ENCODE measurements around the gene HNRNPU.

Gene HNRNPU

DNA sequence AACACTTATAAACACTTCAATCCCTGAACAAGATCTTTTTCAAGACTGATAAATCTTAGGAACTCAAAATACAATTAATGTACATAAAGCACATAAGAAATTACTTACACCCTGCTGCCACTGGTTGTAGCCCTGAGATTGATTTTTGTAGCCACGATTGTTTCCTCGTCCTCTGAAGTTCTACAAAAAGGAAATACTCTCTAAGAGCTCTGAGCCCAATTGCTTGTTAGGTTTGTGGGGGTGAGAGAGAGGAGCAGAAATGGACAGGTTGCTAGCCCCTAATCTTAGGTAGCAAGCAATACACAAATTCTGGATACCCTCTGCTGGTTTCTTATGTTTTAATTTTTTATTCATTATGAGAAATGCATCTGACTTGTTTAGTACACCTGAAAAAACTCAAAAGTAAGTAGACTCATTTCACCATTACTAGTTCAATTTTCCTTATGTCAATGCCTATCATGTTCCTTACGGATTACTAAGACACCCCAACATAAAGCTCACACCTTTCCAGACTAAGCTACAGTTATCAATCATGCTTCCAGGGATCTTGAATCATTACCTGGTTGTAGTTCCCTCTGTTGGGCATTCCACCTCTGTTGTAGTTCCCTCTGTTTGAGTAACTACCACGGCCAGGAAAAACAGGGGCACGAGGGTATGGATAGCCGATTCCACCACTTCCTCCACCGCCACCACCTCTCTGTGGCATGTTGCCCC, 9.3 kb downstream of the HNRNPU start:
- H3K27me3 Mint-ChIP-seq (ENCODE audit: low read depth, poor library complexity) = no peaks in the 10 kb centered on the region
- no peaks in the 10 kb centered on the region for H3K9me3 Mint-ChIP-seq
- TF ChIP-seq, protein P1, sequence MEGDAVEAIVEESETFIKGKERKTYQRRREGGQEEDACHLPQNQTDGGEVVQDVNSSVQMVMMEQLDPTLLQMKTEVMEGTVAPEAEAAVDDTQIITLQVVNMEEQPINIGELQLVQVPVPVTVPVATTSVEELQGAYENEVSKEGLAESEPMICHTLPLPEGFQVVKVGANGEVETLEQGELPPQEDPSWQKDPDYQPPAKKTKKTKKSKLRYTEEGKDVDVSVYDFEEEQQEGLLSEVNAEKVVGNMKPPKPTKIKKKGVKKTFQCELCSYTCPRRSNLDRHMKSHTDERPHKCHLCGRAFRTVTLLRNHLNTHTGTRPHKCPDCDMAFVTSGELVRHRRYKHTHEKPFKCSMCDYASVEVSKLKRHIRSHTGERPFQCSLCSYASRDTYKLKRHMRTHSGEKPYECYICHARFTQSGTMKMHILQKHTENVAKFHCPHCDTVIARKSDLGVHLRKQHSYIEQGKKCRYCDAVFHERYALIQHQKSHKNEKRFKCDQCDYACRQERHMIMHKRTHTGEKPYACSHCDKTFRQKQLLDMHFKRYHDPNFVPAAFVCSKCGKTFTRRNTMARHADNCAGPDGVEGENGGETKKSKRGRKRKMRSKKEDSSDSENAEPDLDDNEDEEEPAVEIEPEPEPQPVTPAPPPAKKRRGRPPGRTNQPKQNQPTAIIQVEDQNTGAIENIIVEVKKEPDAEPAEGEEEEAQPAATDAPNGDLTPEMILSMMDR (IDR thresholded peaks at IDR 0.05) = no peak
- H3K36me3 Mint-ChIP-seq (ENCODE audit: low read depth) = peaks cover 91% of the 10 kb centered on the region
- peak overlapping the region; percentile 87 for H3K27ac Mint-ChIP-seq
- no peak overlapping the region for H3K4me3 Mint-ChIP-seq
- H3K4me1 Mint-ChIP-seq = peaks cover 54% of the 10 kb centered on the region
- no peak for DNase-seq

DNA sequence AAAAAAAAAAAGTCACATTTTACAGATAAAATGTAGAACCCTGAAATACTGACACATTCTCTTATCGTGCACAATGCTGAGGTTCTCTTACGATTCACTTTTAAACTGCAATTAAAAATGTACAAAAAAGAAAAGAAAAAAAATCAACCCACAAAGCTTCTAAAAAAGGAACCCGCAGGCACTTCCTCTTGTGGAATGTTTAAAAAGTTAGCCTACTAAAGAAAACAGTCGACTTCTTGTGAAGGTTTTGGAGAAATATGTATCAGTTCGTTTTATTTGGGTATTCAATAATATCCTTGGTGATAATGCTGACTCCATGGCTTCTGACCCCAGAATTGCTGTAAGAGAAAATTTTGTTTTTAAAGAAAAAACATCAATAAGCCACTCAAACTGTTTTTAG, 10.2 kb downstream of the HNRNPU start:
- peaks cover 86% of the 10 kb centered on the region for H3K36me3 Mint-ChIP-seq (ENCODE audit: low read depth)
- H3K4me1 Mint-ChIP-seq = peaks cover 45% of the 10 kb centered on the region
- H3K4me3 Mint-ChIP-seq = no peak overlapping the region
- H3K27me3 Mint-ChIP-seq (ENCODE audit: low read depth, poor library complexity) = no peaks in the 10 kb centered on the region
- H3K27ac Mint-ChIP-seq = peak overlapping the region; percentile 36
- TF ChIP-seq, protein P1 (IDR thresholded peaks at IDR 0.05) = no peak
- DNase-seq = no peak
- H3K9me3 Mint-ChIP-seq = no peaks in the 10 kb centered on the region

DNA sequence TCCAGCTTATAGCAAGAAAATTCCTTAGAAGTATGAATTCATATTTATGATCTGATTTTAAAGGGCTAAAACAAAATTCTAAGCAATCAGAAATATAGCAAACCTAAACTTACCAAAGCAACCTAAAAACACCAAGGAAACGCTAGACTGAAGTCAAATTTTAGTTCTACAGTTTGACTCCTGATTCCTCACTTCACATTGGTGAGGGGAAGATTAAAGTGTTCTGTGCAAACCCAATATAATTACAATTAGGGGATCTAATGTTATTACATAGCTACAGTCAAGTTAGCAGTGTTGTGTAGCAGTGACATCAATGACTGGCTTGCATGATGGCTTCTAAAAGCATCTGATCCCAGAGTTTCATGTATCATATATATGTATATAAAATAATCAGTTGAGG, 11.6 kb downstream of the HNRNPU start:
- no peak for DNase-seq
- Mint-ChIP-seq H3K4me1 (peaks cover 32% of the 10 kb centered on the region), H3K4me3 (no peak overlapping the region), H3K27ac (peak overlapping the region; percentile 50), H3K27me3 (ENCODE audit: low read depth, poor library complexity) (no peaks in the 10 kb centered on the region), H3K9me3 (no peaks in the 10 kb centered on the region), H3K36me3 (ENCODE audit: low read depth) (peaks cover 85% of the 10 kb centered on the region)
- TF ChIP-seq, protein P1 (IDR thresholded peaks at IDR 0.05) = no peak

DNA sequence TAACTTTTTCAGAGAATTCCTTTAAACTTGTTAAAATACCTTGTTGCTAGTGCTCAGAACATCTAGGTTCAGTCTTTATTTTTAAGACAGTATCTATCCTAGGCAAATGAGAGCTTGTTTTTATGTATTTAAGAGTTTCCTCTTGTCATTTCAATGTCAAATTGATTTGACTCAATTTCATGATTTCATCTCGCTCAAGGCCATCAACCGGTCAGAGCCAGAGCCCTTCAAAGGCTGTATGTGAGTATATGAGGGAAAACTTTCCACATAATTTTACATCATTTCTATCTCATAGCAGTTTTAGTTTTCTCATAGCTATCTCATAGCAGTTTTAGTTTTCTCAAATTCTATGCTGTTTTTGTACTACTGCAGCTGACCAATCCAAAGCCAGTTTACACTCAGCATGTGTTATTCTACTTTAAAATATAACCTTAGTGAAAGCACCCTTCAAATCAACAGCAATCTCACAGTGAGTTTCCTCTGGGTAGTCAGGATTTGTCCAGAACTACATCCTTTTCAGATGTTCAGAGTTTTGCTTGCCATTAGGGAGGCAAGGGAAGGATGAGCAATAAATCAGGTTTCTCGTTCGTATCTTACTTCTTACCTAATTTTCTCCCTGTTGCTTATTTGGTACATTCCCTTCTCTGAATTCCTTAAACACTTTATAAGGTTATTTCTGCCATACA, 12.7 kb downstream of the HNRNPU start:
- peaks cover 22% of the 10 kb centered on the region for H3K4me1 Mint-ChIP-seq
- DNase-seq = no peak
- H3K4me3 Mint-ChIP-seq = no peak overlapping the region
- H3K27ac Mint-ChIP-seq = peak overlapping the region; percentile 36
- H3K36me3 Mint-ChIP-seq (ENCODE audit: low read depth) = peaks cover 85% of the 10 kb centered on the region
- H3K9me3 Mint-ChIP-seq = no peaks in the 10 kb centered on the region
- no peaks in the 10 kb centered on the region for H3K27me3 Mint-ChIP-seq (ENCODE audit: low read depth, poor library complexity)
- TF ChIP-seq, protein P1 (IDR thresholded peaks at IDR 0.05) = no peak

DNA sequence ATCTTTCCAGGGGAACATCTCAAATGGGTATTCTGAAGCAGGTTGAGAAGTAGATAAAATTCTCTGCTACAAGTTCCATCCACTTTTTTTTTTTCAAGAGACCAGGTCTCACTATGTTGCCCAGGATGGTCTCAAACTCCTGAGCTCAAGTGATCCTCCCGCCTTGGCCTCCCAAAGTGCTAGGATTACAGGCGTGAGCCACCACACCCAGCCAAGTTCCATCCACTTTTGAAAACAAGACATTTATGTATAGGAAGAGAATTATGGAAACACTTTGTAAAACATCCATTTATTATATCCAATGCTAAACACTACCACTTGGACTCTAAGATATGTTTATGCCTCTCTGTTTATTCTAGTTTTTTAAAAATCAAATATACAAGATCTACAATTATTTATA, 13.4 kb downstream of the HNRNPU start:
- TF ChIP-seq, protein P1 (IDR thresholded peaks at IDR 0.05) = no peak
- no peak for DNase-seq
- Mint-ChIP-seq H3K27ac (no peak overlapping the region), H3K4me3 (no peak overlapping the region), H3K9me3 (no peaks in the 10 kb centered on the region), H3K27me3 (ENCODE audit: low read depth, poor library complexity) (no peaks in the 10 kb centered on the region), H3K4me1 (peaks cover 14% of the 10 kb centered on the region), H3K36me3 (ENCODE audit: low read depth) (peaks cover 85% of the 10 kb centered on the region)

All from nephron progenitor cell (in vitro differentiated cells).